ENCODE measurements around the gene ICAM4.
"Not testable (repeated sequence)": the region's sequence is repeated elsewhere in the genome, so short reads cannot be mapped to it uniquely, and the experiment has no call there.

The ICAM4 gene

GRCh38 chr19:10335352-10335985, 48.7 kb downstream of the ICAM4 start:
- DNase-seq (ENCODE audit: low spot score), result no peak
- TF ChIP-seq, protein P1, sequence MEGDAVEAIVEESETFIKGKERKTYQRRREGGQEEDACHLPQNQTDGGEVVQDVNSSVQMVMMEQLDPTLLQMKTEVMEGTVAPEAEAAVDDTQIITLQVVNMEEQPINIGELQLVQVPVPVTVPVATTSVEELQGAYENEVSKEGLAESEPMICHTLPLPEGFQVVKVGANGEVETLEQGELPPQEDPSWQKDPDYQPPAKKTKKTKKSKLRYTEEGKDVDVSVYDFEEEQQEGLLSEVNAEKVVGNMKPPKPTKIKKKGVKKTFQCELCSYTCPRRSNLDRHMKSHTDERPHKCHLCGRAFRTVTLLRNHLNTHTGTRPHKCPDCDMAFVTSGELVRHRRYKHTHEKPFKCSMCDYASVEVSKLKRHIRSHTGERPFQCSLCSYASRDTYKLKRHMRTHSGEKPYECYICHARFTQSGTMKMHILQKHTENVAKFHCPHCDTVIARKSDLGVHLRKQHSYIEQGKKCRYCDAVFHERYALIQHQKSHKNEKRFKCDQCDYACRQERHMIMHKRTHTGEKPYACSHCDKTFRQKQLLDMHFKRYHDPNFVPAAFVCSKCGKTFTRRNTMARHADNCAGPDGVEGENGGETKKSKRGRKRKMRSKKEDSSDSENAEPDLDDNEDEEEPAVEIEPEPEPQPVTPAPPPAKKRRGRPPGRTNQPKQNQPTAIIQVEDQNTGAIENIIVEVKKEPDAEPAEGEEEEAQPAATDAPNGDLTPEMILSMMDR (IDR thresholded peaks at IDR 0.05; ENCODE audit: extremely low read depth, insufficient read depth, missing control alignments), result no peak
- in situ Hi-C loops (cut with MboI; ENCODE audit: low pct_unique_long_range_greater_than_20kb, low sequenced_read_pairs, unreplicated experiment), result no loop called here

- in situ Hi-C loops (cut with MboI; ENCODE audit: low pct_unique_long_range_greater_than_20kb, low sequenced_read_pairs, unreplicated experiment); DNase-seq (ENCODE audit: low spot score): not testable (repeated sequence)
Measured at GRCh38 chr19:10336725-10337124, 50.0 kb downstream of the ICAM4 start.
